H9 (cell line): Measurements from ENCODE around the gene RBM33. TPM values are rescaled to one million over a fixed set of nuclear protein-coding genes. Genes with fewer than 3 reads are reported as not detected.

Experiments
- DNase-seq: peaks from one replicate; pipeline ENCODE4 v3.0.0-alpha.2; 2017
- H2AFZ ChIP-seq: one replicate; pipeline ENCODE4 v1.6.1; 2013; ENCODE audit warnings: mild to moderate bottlenecking, low read length, control low read depth, moderate library complexity
- H2AK5ac ChIP-seq: 2 replicates; pipeline ENCODE4 v1.6.1; 2013; ENCODE audit warnings: low read length, control low read depth, mixed read lengths; ENCODE audit not compliant: insufficient read length
- H2BK120ac ChIP-seq: one replicate; pipeline ENCODE4 v1.6.1; 2013; ENCODE audit warnings: low read depth, mild to moderate bottlenecking, low read length, control low read depth, inconsistent platforms; ENCODE audit not compliant: poor library complexity, severe bottlenecking
- H2BK12ac ChIP-seq: 2 replicates; pipeline ENCODE4 v1.6.1; 2013; ENCODE audit warnings: low read length, control low read depth, mixed read lengths, low read depth; ENCODE audit not compliant: insufficient read length
- H2BK15ac ChIP-seq: 2 replicates; pipeline ENCODE4 v1.6.1; 2013; ENCODE audit warnings: low read depth, low read length, control low read depth
- H2BK20ac ChIP-seq: one replicate; pipeline ENCODE4 v1.6.1; 2013; ENCODE audit warnings: low read depth, mild to moderate bottlenecking, low read length, control low read depth, inconsistent platforms; ENCODE audit not compliant: poor library complexity, severe bottlenecking
- H2BK5ac ChIP-seq: 2 replicates; pipeline ENCODE4 v1.6.1; 2013; ENCODE audit warnings: low read length, control low read depth, mixed read lengths; ENCODE audit not compliant: insufficient read length
- H3K14ac ChIP-seq: 2 replicates; pipeline ENCODE4 v1.6.1; 2013; ENCODE audit warnings: low read length, control low read depth; ENCODE audit not compliant: insufficient read depth
- H3K18ac ChIP-seq: 2 replicates; pipeline ENCODE4 v1.6.1; 2013; ENCODE audit warnings: low read depth, mild to moderate bottlenecking, mixed read lengths, low read length, control low read depth; ENCODE audit not compliant: insufficient read length
- H3K23ac ChIP-seq: 2 replicates; pipeline ENCODE4 v1.6.1; 2013; ENCODE audit warnings: low read length, control low read depth, mixed read lengths, low read depth; ENCODE audit not compliant: insufficient read length
- H3K23me2 ChIP-seq: 2 replicates; pipeline ENCODE4 v1.6.1; 2013; ENCODE audit warnings: low read depth, mild to moderate bottlenecking, mixed read lengths, low read length, control low read depth; ENCODE audit not compliant: insufficient read length, poor library complexity, severe bottlenecking
- H3K27ac ChIP-seq: 2 replicates; pipeline ENCODE4 v1.5.1; 2013; ENCODE audit warnings: low read length, control low read depth, mixed read lengths, low read depth; ENCODE audit not compliant: insufficient read length
- H3K27me3 ChIP-seq: 2 replicates; pipeline ENCODE4 v1.6.1; 2013; ENCODE audit warnings: low read length, control low read depth, inconsistent platforms; ENCODE audit not compliant: insufficient read depth
- H3K4ac ChIP-seq: 2 replicates; pipeline ENCODE4 v1.6.1; 2013; ENCODE audit warnings: low read depth, mild to moderate bottlenecking, control low read depth, inconsistent platforms, low read length, moderate library complexity
- H3K4me1 ChIP-seq: 2 replicates; pipeline ENCODE4 v1.6.1; 2013; ENCODE audit warnings: low read length, control low read depth, inconsistent platforms; ENCODE audit not compliant: insufficient read depth
- H3K4me2 ChIP-seq: 2 replicates; pipeline ENCODE4 v1.6.1; 2013; ENCODE audit warnings: low read length, control low read depth, mixed read lengths; ENCODE audit not compliant: insufficient read length, insufficient read depth
- H3K56ac ChIP-seq: 2 replicates; pipeline ENCODE4 v1.6.1; 2013; ENCODE audit warnings: low read depth, mild to moderate bottlenecking, mixed read lengths, low read length, control low read depth; ENCODE audit not compliant: insufficient read length
- H3K79me1 ChIP-seq: 2 replicates; pipeline ENCODE4 v1.6.1; 2013; ENCODE audit warnings: low read depth, mild to moderate bottlenecking, moderate library complexity, low read length, control low read depth, inconsistent platforms; ENCODE audit not compliant: insufficient read depth, poor library complexity, severe bottlenecking
- H3K79me2 ChIP-seq: 2 replicates; pipeline ENCODE4 v1.6.1; 2013; ENCODE audit warnings: low read length, control low read depth, inconsistent platforms; ENCODE audit not compliant: insufficient read depth
- H3K9ac ChIP-seq: 2 replicates; pipeline ENCODE4 v1.6.1; 2013; ENCODE audit warnings: low read length, control low read depth, mixed read lengths; ENCODE audit not compliant: insufficient read length; ENCODE audit errors: extremely low read depth
- H3K9me3 ChIP-seq: one replicate; pipeline ENCODE4 v1.6.1; 2013; ENCODE audit warnings: low read depth, low read length, inconsistent platforms; ENCODE audit not compliant: control insufficient read depth
- H3T11ph ChIP-seq: one replicate; pipeline ENCODE4 v1.6.1; 2013; ENCODE audit warnings: mild to moderate bottlenecking, low read length, control low read depth, inconsistent platforms
- H4K20me1 ChIP-seq: one replicate; pipeline ENCODE4 v1.6.1; 2013; ENCODE audit not compliant: control insufficient read depth, insufficient read length, insufficient read depth
- H4K5ac ChIP-seq: 2 replicates; pipeline ENCODE4 v1.6.1; 2013; ENCODE audit warnings: low read depth, mild to moderate bottlenecking, mixed read lengths, low read length, control low read depth; ENCODE audit not compliant: insufficient read length
- H4K8ac ChIP-seq: replicated peaks from 2 replicates; pipeline ENCODE4 v1.6.1; 2013; ENCODE audit warnings: low read length, control low read depth, mixed read lengths, low read depth; ENCODE audit not compliant: insufficient read length
- H4K91ac ChIP-seq: 2 replicates; pipeline ENCODE4 v1.6.1; 2013; ENCODE audit warnings: low read depth, mild to moderate bottlenecking, moderate library complexity, mixed read lengths, low read length, control low read depth; ENCODE audit not compliant: insufficient read length
- H3K27ac Mint-ChIP-seq, 3 experiments: 2 replicates in 2 of 3; 3 replicates in 1 of 3; pipeline ENCODE4 v1.8.0; 2020 to 2021; ENCODE audit warnings: mixed read lengths in 3 of 3, mild to moderate bottlenecking in 1 of 3, moderate library complexity in 1 of 3
- H3K27me3 Mint-ChIP-seq: 2 replicates; pipeline ENCODE4 v1.8.0; 2021; ENCODE audit warnings: low read depth, mild to moderate bottlenecking, moderate library complexity, mixed read lengths
- H3K36me3 Mint-ChIP-seq, 3 experiments: 2 replicates in 2 of 3; 3 replicates in 1 of 3; pipeline ENCODE4 v1.8.0; 2020 to 2021; ENCODE audit warnings: low read depth in 3 of 3, mixed read lengths in 3 of 3; ENCODE audit not compliant: insufficient read depth in 1 of 3
- H3K4me1 Mint-ChIP-seq, 2 experiments: 2 replicates each; pipeline ENCODE4 v1.8.0; 2020; ENCODE audit warnings: mixed read lengths in 2 of 2
- H3K4me3 Mint-ChIP-seq, 2 experiments: 2 replicates in 1 of 2; 3 replicates in 1 of 2; pipeline ENCODE4 v1.8.0; 2020 to 2021; ENCODE audit warnings: mild to moderate bottlenecking in 2 of 2, mixed read lengths in 2 of 2, moderate library complexity in 1 of 2
- H3K9me3 Mint-ChIP-seq, 2 experiments: 2 replicates in 1 of 2; 3 replicates in 1 of 2; pipeline ENCODE4 v1.8.0; 2020; ENCODE audit warnings: mild to moderate bottlenecking in 2 of 2, mixed read lengths in 2 of 2, moderate library complexity in 1 of 2
- CTCF ChIP-seq: fragments of 200-600 bp; sonication (generic); conservative IDR thresholded peaks from 3 replicates; pipeline ENCODE4 v1.8.0; 2021; ENCODE audit warnings: antibody characterized with exemption, mild to moderate bottlenecking
- WGBS: extraction: QIAGEN DNeasy Blood & Tissue Kit; methylation state at CpG from one replicate; pipeline ENCODE4 v1.1.7; 2013; ENCODE audit warnings: missing lambda C conversion rate, low lambda C conversion rate, mixed read lengths; ENCODE audit not compliant: insufficient read length; ENCODE audit errors: extremely low coverage; 5-methylcytosine and 5-hydroxymethylcytosine counted together
- total RNA-seq: library from RNA; stranded (reverse); gene quantifications from 2 replicates; pipeline ENCODE4 v1.2.1, GENCODE V29; 2021

The RBM33 gene
- total RNA-seq, 1 experiment from 2014 or later = 71.3 TPM

DNA sequence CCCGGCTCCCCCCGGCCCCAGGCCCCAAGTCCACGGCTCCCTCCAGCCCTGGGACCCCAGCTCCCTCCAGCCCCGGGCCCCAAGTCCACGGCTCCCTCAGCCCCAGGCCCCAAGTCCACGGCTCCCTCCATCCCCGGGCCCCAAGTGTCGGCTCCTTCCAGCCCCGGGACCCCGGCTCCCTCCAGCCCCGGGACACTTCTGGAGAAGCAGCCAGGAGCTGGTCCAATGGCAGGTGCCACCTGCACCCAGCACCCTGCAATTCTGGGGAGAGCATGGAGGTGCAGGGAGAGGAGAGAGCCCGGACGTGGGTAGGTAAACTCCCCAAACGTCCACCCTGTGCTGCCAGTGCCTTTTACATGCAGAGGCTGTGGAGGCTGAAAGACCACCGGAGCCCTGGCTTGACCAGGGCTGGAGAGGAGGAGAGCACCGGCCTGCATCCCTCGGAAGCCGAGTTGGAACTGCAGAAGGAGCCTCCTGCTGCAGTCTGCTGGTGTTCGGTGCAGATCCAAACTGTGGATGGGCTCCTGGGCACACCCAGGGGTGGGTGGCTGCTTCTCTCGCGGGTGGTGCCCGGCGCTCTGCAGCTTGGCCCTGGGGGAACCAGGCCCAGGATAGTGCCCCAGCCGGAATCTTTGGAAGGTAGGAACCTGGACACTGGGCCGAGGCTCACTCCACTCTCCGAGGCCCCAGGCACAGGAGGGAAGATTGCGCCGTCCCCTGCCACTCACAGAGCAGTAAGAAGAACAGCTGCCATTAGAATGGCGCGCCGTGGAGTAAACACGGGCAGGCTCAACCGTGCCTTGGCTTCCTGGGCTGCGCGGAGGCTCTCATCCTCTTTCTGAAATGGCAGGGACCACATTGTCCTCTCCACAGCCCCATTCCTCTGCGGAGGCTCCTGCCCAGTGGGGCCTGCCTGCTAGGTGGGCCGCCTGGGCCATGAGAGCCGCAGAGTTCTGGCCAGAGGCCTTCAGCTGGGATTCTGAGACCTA lies 153.1 kb downstream of the RBM33 start:
- Histone ChIP-seq H3K14ac (no peak overlapping the region), H3K4ac (no peak overlapping the region), H2BK20ac (no peak overlapping the region), H4K8ac (no peak overlapping the region), H4K20me1 (no peaks in the 10 kb centered on the region), H3K23ac (no peak overlapping the region), H2AK5ac (no peak overlapping the region), H2BK5ac (no peak overlapping the region), H3T11ph (no peak overlapping the region), H3K4me2 (no peak overlapping the region), H3K56ac (no peak overlapping the region), H3K23me2 (peaks cover 3% of the 10 kb centered on the region), H3K18ac (no peak overlapping the region), H2BK120ac (no peak overlapping the region), H4K91ac (no peak overlapping the region), H3K9ac (no peak overlapping the region), H3K4me1 (no peaks in the 10 kb centered on the region), H2AFZ (no peak overlapping the region), H3K79me1 (no peaks in the 10 kb centered on the region), H3K27ac (no peak overlapping the region), H2BK12ac (no peak overlapping the region), H2BK15ac (no peak overlapping the region), H4K5ac (no peak overlapping the region), H3K27me3 (peaks cover 23% of the 10 kb centered on the region; the same call in 1 of the 2 replicates), H3K9me3 (no peaks in the 10 kb centered on the region), H3K79me2 (no peaks in the 10 kb centered on the region)
- Mint-ChIP-seq H3K27ac (no peak overlapping the region), H3K4me1 (peaks cover 0 to 3% of the 10 kb centered on the region in 2 experiments; a peak in 2 of 4 replicates), H3K27me3 (peaks cover 69% of the 10 kb centered on the region), H3K36me3 (peaks cover 0 to 3% (median 0%) of the 10 kb centered on the region in 3 experiments; a peak in 3 of 7 replicates), H3K4me3 (no peak overlapping the region), H3K9me3 (peaks cover 2 to 8% of the 10 kb centered on the region in 2 experiments; a peak in 2 of 5 replicates)
- no CpG with 5 or more reads among the region's 38 CpGs for WGBS
- no peak; the same call in 2 of the 3 replicates for TF ChIP-seq CTCF
- no peak for DNase-seq
